Glutamatergic neuron (in vitro differentiated cells): ENCODE measurements around the gene BEX3. TPM values are rescaled to one million over a fixed set of nuclear protein-coding genes. Genes with fewer than 3 reads are reported as not detected.

Experiments used
- DNase-seq: peaks from one replicate; pipeline ENCODE4 v3.0.0; 2022
- H3K27ac Mint-ChIP-seq: one replicate; pipeline ENCODE4 v1.8.0; 2020; ENCODE audit warnings: mild to moderate bottlenecking, mixed read lengths, inconsistent platforms; ENCODE audit not compliant: unreplicated experiment
- H3K27me3 Mint-ChIP-seq: one replicate; pipeline ENCODE4 v1.8.0; 2020; ENCODE audit warnings: mild to moderate bottlenecking, moderate library complexity, mixed read lengths, inconsistent platforms; ENCODE audit not compliant: unreplicated experiment
- H3K36me3 Mint-ChIP-seq: one replicate; pipeline ENCODE4 v1.8.0; 2020; ENCODE audit warnings: mild to moderate bottlenecking, mixed read lengths, inconsistent platforms; ENCODE audit not compliant: unreplicated experiment
- H3K4me1 Mint-ChIP-seq: one replicate; pipeline ENCODE4 v1.8.0; 2020; ENCODE audit warnings: mild to moderate bottlenecking, low read depth, mixed read lengths, inconsistent platforms; ENCODE audit not compliant: unreplicated experiment
- H3K4me3 Mint-ChIP-seq: one replicate; pipeline ENCODE4 v1.8.0; 2020; ENCODE audit warnings: mild to moderate bottlenecking, mixed read lengths, inconsistent platforms; ENCODE audit not compliant: unreplicated experiment
- H3K9me3 Mint-ChIP-seq: one replicate; pipeline ENCODE4 v1.8.0; 2020; ENCODE audit warnings: mild to moderate bottlenecking, moderate library complexity, mixed read lengths, inconsistent platforms; ENCODE audit not compliant: unreplicated experiment
- total RNA-seq: library from RNA; stranded (reverse); fragmentation: NEBNext Ultra II Directional; extraction: Animal tissue kit (Norgen Biotek cat#: 25700); gene quantifications from one replicate; pipeline ENCODE4 v1.2.1, GENCODE V29; 2021; ENCODE audit not compliant: unreplicated experiment
- TF ChIP-seq, protein P1 (sequence below): fragments of 200-600 bp; sonication (generic); IDR thresholded peaks from one replicate; pipeline ENCODE4 v1.5.0; 2021; ENCODE audit not compliant: partially characterized antibody, unreplicated experiment

The BEX3 gene
- total RNA-seq, 1 donor from 2014 or later: 242 TPM

GRCh38 chrX:103415068-103415467 is 38.7 kb downstream of the BEX3 start:
- Mint-ChIP-seq H3K4me1 (peaks cover 2% of the 10 kb centered on the region), H3K36me3 (no peaks in the 10 kb centered on the region), H3K4me3 (no peak overlapping the region), H3K27me3 (peaks cover 4% of the 10 kb centered on the region), H3K9me3 (no peaks in the 10 kb centered on the region), H3K27ac (no peak overlapping the region)
- DNase-seq: no peak
- TF ChIP-seq, protein P1, sequence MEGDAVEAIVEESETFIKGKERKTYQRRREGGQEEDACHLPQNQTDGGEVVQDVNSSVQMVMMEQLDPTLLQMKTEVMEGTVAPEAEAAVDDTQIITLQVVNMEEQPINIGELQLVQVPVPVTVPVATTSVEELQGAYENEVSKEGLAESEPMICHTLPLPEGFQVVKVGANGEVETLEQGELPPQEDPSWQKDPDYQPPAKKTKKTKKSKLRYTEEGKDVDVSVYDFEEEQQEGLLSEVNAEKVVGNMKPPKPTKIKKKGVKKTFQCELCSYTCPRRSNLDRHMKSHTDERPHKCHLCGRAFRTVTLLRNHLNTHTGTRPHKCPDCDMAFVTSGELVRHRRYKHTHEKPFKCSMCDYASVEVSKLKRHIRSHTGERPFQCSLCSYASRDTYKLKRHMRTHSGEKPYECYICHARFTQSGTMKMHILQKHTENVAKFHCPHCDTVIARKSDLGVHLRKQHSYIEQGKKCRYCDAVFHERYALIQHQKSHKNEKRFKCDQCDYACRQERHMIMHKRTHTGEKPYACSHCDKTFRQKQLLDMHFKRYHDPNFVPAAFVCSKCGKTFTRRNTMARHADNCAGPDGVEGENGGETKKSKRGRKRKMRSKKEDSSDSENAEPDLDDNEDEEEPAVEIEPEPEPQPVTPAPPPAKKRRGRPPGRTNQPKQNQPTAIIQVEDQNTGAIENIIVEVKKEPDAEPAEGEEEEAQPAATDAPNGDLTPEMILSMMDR: no peak

- peaks cover 1% of the 10 kb centered on the region for H3K27me3 Mint-ChIP-seq
- no peaks in the 10 kb centered on the region for H3K9me3 Mint-ChIP-seq
- no peak overlapping the region for H3K4me3 Mint-ChIP-seq
- H3K36me3 Mint-ChIP-seq: no peaks in the 10 kb centered on the region
- H3K4me1 Mint-ChIP-seq: peaks cover 2% of the 10 kb centered on the region
- TF ChIP-seq, protein P1: no peak
- no peak overlapping the region for H3K27ac Mint-ChIP-seq
- no peak for DNase-seq
Observed at GRCh38 chrX:103415528-103415927, 39.2 kb downstream of the BEX3 start.

GRCh38 chrX:103417370-103417769 is 41.0 kb downstream of the BEX3 start:
- TF ChIP-seq, protein P1: no peak
- DNase-seq: no peak
- Mint-ChIP-seq H3K9me3 (no peaks in the 10 kb centered on the region), H3K36me3 (no peaks in the 10 kb centered on the region), H3K4me1 (peaks cover 2% of the 10 kb centered on the region), H3K27me3 (peaks cover 1% of the 10 kb centered on the region), H3K4me3 (no peak overlapping the region), H3K27ac (no peak overlapping the region)

DNA sequence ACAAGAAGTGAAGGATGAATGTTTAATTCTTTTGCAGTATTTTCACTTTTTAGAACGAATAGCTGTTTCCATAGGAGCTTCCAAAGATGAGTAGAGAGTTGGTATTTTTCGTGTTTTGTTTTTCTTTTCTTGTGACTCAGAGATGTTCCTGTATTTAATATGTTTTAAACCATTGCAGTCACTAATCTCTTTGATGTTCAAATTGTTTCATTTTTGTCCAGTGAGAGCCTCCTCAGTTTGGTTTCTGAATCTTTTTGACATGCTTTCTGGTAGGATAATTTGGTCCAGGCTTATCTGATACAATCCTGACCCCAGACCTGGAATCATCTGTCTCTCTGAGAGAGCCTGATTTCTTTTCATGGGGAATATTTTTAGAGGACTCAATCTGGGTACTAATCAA is 41.6 kb downstream of the BEX3 start:
- H3K36me3 Mint-ChIP-seq: no peaks in the 10 kb centered on the region
- DNase-seq: no peak
- H3K27me3 Mint-ChIP-seq: peaks cover 1% of the 10 kb centered on the region
- no peak overlapping the region for H3K27ac Mint-ChIP-seq
- H3K4me1 Mint-ChIP-seq: peaks cover 2% of the 10 kb centered on the region
- no peaks in the 10 kb centered on the region for H3K9me3 Mint-ChIP-seq
- H3K4me3 Mint-ChIP-seq: no peak overlapping the region
- TF ChIP-seq, protein P1: no peak

DNA sequence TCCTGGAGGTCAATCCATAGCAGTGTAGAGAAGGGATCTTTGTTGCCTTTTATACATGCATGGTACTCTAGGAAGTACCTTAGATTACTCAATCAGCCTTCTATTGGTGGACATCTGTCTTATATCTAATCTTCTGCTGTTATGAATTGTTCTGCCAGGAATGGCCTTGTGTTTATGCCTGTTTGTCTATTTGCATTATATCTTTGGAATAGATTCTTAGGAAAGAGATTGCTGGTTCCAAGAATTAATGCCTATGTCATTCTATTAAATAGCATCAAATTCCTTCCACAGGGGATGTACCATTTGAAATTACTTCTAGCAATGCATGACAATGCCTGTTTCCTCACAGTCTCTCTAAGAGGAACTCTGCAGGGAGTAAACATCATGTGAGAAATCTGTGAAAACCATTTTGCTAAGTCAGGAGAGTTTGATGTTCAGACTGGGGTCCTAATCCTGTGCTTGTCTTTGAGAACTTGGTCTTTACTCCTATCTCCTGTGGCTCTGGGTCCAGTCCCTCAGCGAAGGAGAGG is 42.5 kb downstream of the BEX3 start:
- Mint-ChIP-seq H3K27me3 (peaks cover 1% of the 10 kb centered on the region), H3K27ac (no peak overlapping the region), H3K36me3 (no peaks in the 10 kb centered on the region), H3K4me3 (no peak overlapping the region), H3K4me1 (peaks cover 2% of the 10 kb centered on the region), H3K9me3 (no peaks in the 10 kb centered on the region)
- TF ChIP-seq, protein P1: no peak
- DNase-seq: no peak
